K562 (cell line): Measurements from ENCODE around the gene CCDC93. TPM values are rescaled to one million over a fixed set of nuclear protein-coding genes. Genes with fewer than 3 reads are reported as not detected.
A peak's percentile ranks its signal among the peaks of the same experiment; 100 is the strongest.

ENCODE experiments used
- ATAC-seq: fragments of 200-7000 bp; cut with Tn5 transposase; 3 replicates; pipeline ENCODE4 v1.9.1; 2020; ENCODE audit warnings: moderate library complexity
- BruUV-seq: library from RNA; stranded (reverse); fragments of 400-500 nt; replicated peaks from 2 replicates; lab custom pipeline; 2021; lab: Mats Ljungman, UMichigan
- CTCF ChIA-PET: fragments of 300-600 bp; formaldehyde crosslinking; extraction: SDS; loops from one replicate; lab custom pipeline; 2021; ENCODE audit warnings: low intra/inter-chr PET ratio; lab: Yijun Ruan, JAX
- POLR2A ChIA-PET: fragments of 300-600, 350-650 bp; sonication (Branson Sonifier 250); formaldehyde crosslinking; extraction: SDS; loops from one replicate; lab custom pipeline; 2021; ENCODE audit warnings: antibody characterized with exemption, inconsistent platforms; lab: Yijun Ruan, JAX
- DNase-seq, 4 experiments: peaks; one replicate each; pipeline versions ENCODE4 v3.0.0 to v3.0.0-alpha.2; 2011 to 2018; ENCODE audit warnings: low spot score in 3 of 4, mixed read lengths in 3 of 4; ENCODE audit errors: extremely low read depth in 1 of 4
- FAIRE-seq: peaks from 2 replicates; lab custom pipeline; 2011; peaks lifted over from hg19 to GRCh38; lab: Jason Lieb, UNC
- H2AFZ ChIP-seq: 2 replicates; pipeline ENCODE4 v1.6.0; 2011; ENCODE audit warnings: low read depth, low read length, control low read depth, inconsistent platforms
- H3K27ac ChIP-seq: fragments of 200-600 bp; 3 replicates; pipeline ENCODE4 v1.8.0; 2011; ENCODE audit warnings: low read depth, mild to moderate bottlenecking, control low read depth, inconsistent platforms, low read length, moderate library complexity, mixed read lengths; ENCODE audit errors: extremely low read depth
- H3K27me3 ChIP-seq, 2 experiments: fragments of 300-600 bp in 1 of 2; 2 replicates in 1 of 2; 3 replicates in 1 of 2; pipeline versions ENCODE4 v1.6.0 to v1.8.0; 2011; ENCODE audit warnings: inconsistent platforms in 2 of 2, low read length in 2 of 2, mild to moderate bottlenecking in 1 of 2, mixed read lengths in 1 of 2, moderate library complexity in 1 of 2; ENCODE audit not compliant: control insufficient read depth in 2 of 2, insufficient read depth in 2 of 2
- H3K36me3 ChIP-seq: fragments of 300-600 bp; 3 replicates; pipeline ENCODE4 v1.8.0; 2011; ENCODE audit warnings: mild to moderate bottlenecking, low read length, inconsistent platforms; ENCODE audit not compliant: control insufficient read depth, insufficient read depth
- H3K4me1 ChIP-seq, 2 experiments: fragments of 200-600 bp in 1 of 2; replicated peaks in 1 of 2; 2 replicates in 1 of 2; 3 replicates in 1 of 2; pipeline versions ENCODE4 v1.5.1 to v1.8.0; 2011; ENCODE audit warnings: inconsistent platforms in 2 of 2, low read length in 2 of 2, mild to moderate bottlenecking in 1 of 2, mixed read lengths in 1 of 2, moderate library complexity in 1 of 2; ENCODE audit not compliant: control insufficient read depth in 2 of 2, insufficient read depth in 2 of 2
- H3K4me2 ChIP-seq: 2 replicates; pipeline ENCODE4 v1.6.1; 2011; ENCODE audit warnings: low read length, control low read depth, inconsistent platforms, mixed read lengths; ENCODE audit not compliant: insufficient read depth
- H3K4me3 ChIP-seq: fragments of 200-600 bp; sonication (generic), shearing (Covaris generic); 2 replicates; pipeline ENCODE4 v1.5.1; 2016; ENCODE audit warnings: control low read depth, inconsistent platforms
- H3K79me2 ChIP-seq: fragments of 200-600 bp; 3 replicates; pipeline ENCODE4 v1.8.0; 2011; ENCODE audit warnings: low read length, inconsistent platforms; ENCODE audit not compliant: control insufficient read depth, insufficient read depth
- H3K9ac ChIP-seq, 2 experiments: 2 replicates each; pipeline versions ENCODE4 v1.6.0 to v1.6.1; 2011; ENCODE audit warnings: low read depth in 2 of 2, low read length in 2 of 2, control low read depth in 1 of 2, inconsistent platforms in 1 of 2, mild to moderate bottlenecking in 1 of 2, mixed read lengths in 1 of 2; ENCODE audit not compliant: insufficient read depth in 1 of 2
- H3K9me1 ChIP-seq: one replicate; pipeline ENCODE4 v1.6.0; 2011; ENCODE audit warnings: inconsistent platforms, mild to moderate bottlenecking, low read length, moderate library complexity; ENCODE audit not compliant: control insufficient read depth, insufficient read depth
- H3K9me3 ChIP-seq: replicated peaks from 2 replicates; pipeline ENCODE4 v1.5.1; 2011; ENCODE audit warnings: low read depth, low read length, inconsistent platforms; ENCODE audit not compliant: control insufficient read depth, insufficient read depth
- H4K20me1 ChIP-seq: replicated peaks from 2 replicates; pipeline ENCODE4 v1.6.1; 2011; ENCODE audit warnings: low read length, inconsistent platforms, mixed read lengths; ENCODE audit not compliant: control insufficient read depth, insufficient read depth
- ATF1 ChIP-seq, 2 experiments: fragments of 450-650 bp in 1 of 2; IDR thresholded peaks; 2 replicates each; pipeline ENCODE4 v1.6.1; 2016; ENCODE audit warnings: missing compliant biosample characterization in 1 of 2, missing genetic modification characterization in 1 of 2
- CBX5 ChIP-seq: IDR thresholded peaks from 2 replicates; pipeline ENCODE4 v1.6.1; 2014; ENCODE audit warnings: low read depth, borderline replicate concordance
- E2F5 ChIP-seq: sonication (generic); formaldehyde crosslinking; IDR thresholded peaks from 2 replicates; pipeline ENCODE4 v1.8.0; 2022; ENCODE audit warnings: mild to moderate bottlenecking, missing genetic modification reagents
- GTF2A2 ChIP-seq: IDR thresholded peaks from 2 replicates; pipeline ENCODE4 v1.6.1; 2016; ENCODE audit warnings: mild to moderate bottlenecking, missing genetic modification characterization, missing compliant biosample characterization
- PHTF2 ChIP-seq: fragments of 250-450 bp; sonication (Bioruptor Pico); IDR thresholded peaks from 2 replicates; pipeline ENCODE4 v1.5.0; 2021; ENCODE audit warnings: mild to moderate bottlenecking
- SMARCA4 ChIP-seq: fragments of 450-650 bp; IDR thresholded peaks from 2 replicates; pipeline ENCODE4 v1.6.1; 2016
- SPI1 ChIP-seq: IDR thresholded peaks from 2 replicates; pipeline ENCODE4 v1.6.1; 2011; ENCODE audit warnings: low read depth, low read length, control low read depth, borderline replicate concordance
- TBP ChIP-seq: optimal IDR thresholded peaks from 2 replicates; pipeline ENCODE3; 2011; ENCODE audit warnings: low read depth, low read length, improper control_type of control experiment
- ZBTB7A ChIP-seq: IDR thresholded peaks from 2 replicates; pipeline ENCODE4 v1.6.1; 2011; ENCODE audit warnings: low read depth, mild to moderate bottlenecking, low read length, moderate library complexity, borderline replicate concordance; ENCODE audit not compliant: control insufficient read depth
- ZBTB8A ChIP-seq: fragments of 450-650 bp; IDR thresholded peaks from 2 replicates; pipeline ENCODE4 v1.6.1; 2018; ENCODE audit warnings: mild to moderate bottlenecking, moderate library complexity; ENCODE audit not compliant: partially characterized antibody
- ZNF263 ChIP-seq: sonication (generic); formaldehyde crosslinking; IDR thresholded peaks from 2 replicates; pipeline ENCODE4 v1.8.0; 2022; ENCODE audit warnings: mild to moderate bottlenecking, missing genetic modification reagents, borderline replicate concordance
- ZNF507 ChIP-seq: conservative IDR thresholded peaks from 2 replicates; pipeline ENCODE4 v1.6.1; 2017; ENCODE audit warnings: missing genetic modification characterization, missing compliant biosample characterization
- ZNF707 ChIP-seq: fragments of 250-450 bp; sonication (Bioruptor Pico); conservative IDR thresholded peaks from 2 replicates; pipeline ENCODE4 v1.8.0; 2022; ENCODE audit warnings: inconsistent platforms, mild to moderate bottlenecking, moderate library complexity
- WGBS: fragments of 100-300 bp; shearing (Covaris generic); methylation state at CpG from one replicate; pipeline ENCODE4 v1.1.6; 2016; ENCODE audit warnings: low coverage, mixed read lengths; ENCODE audit not compliant: insufficient coverage; ENCODE audit errors: missing lambda C conversion rate; 5-methylcytosine and 5-hydroxymethylcytosine counted together
- in situ Hi-C: fragments of 300-500 bp; cut with MboI; formaldehyde crosslinking; loops from 4 replicates; pipeline ENCODE4 v1.15.0; 2018; ENCODE audit warnings: inconsistent platforms, mixed read lengths
- intact Hi-C: fragments of 100-400 bp; cut with micrococcal nuclease; formaldehyde crosslinking; loops from 2 replicates; pipeline ENCODE4 v1.14.2; 2022
- polyA plus RNA-seq, 8 experiments: library from polyadenylated mRNA; depleted of rRNA in 4 of 8; stranded (reverse) in 5 of 8; unstranded in 3 of 8; fragments of >200 nt; fragmentation: Nextera tagmentation in 2 of 8; fragmentation: Illumina TruSeq in 1 of 8; extraction: Ambion mirVana in 2 of 8; extraction: Trizol in 1 of 8; gene quantifications; 2 replicates each; pipeline versions ENCODE4 v1.2.1 to v1.2.3, GENCODE V29; 2011 to 2014; ENCODE audit warnings: inconsistent platforms in 1 of 8, missing spikeins in 1 of 8
- total RNA-seq, 7 experiments: library from RNA; depleted of rRNA in 6 of 7; stranded (reverse); fragments of >200 nt in 6 of 7; fragmentation: Illumina TruSeq in 2 of 7; extraction: Trizol in 2 of 7; gene quantifications; 2 replicates each; pipeline versions ENCODE4 v1.2.1 to v1.2.3, GENCODE V29; 2011 to 2021; ENCODE audit warnings: low replicate concordance in 1 of 7
- TF ChIP-seq, protein P1 (sequence below): fragments of 250-450 bp; sonication (Bioruptor Pico); IDR thresholded peaks from 2 replicates; pipeline ENCODE4 v1.5.0; 2021; ENCODE audit warnings: mild to moderate bottlenecking, borderline replicate concordance

Gene CCDC93
- total and polyA plus RNA-seq, 9 of the 15 experiments (the other 6 are each of a cell fraction or from before 2014, with no cell fraction given): 3.3 to 19.3 (median 12.4) TPM

GRCh38 chr2:117972476-117973123 is 41.3 kb downstream of the CCDC93 start:
- in situ Hi-C loops: no loop called here
- Histone ChIP-seq H3K9ac (no peak overlapping the region), H3K9me1 (no peaks in the 10 kb centered on the region), H3K36me3 (peaks cover 61% of the 10 kb centered on the region), H4K20me1 (no peaks in the 10 kb centered on the region), H3K27me3 (no peaks in the 10 kb centered on the region), H3K9me3 (no peaks in the 10 kb centered on the region), H3K4me3 (no peak overlapping the region), H3K4me2 (no peak overlapping the region), H3K27ac (no peak overlapping the region), H3K4me1 (no peaks in the 10 kb centered on the region), H3K79me2 (no peaks in the 10 kb centered on the region)
- CTCF ChIA-PET: no interaction called here
- DNase-seq: no peak
- WGBS: 63% methylated on average over 6 of the region's 6 CpGs
- no TSS peak for BruUV-seq
- ATAC-seq: no peak
- POLR2A ChIA-PET: no interaction called here
- intact Hi-C loops: no loop called here
- no peak for FAIRE-seq
- TF ChIP-seq ZNF263: peak; percentile 43
- no peak for TF ChIP-seq PHTF2 (CRISPR knock-in tag)
- TF ChIP-seq, all 486 proteins: peak for 1
- no peak overlapping the region for H2AFZ ChIP-seq

DNA sequence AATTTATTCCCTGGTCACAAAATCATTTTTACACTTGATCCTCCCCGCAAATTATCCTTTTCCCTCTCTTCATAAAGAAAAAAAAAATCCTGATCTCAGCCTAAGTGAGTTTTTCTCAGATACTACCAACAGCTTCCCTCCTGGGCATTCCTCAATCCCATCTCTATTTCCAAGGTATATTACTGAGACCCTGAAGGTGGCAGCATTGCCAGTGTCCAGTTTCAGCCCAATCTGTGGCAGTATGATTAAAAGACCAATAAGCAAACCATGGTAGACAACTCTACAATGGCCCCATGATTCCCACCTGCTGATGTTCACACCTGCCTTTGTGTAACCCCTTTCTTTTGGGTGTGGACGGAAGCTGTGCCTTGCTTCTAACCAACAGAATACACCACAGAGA is 45.1 kb downstream of the CCDC93 start:
- ChIA-PET CTCF (no interaction called here), POLR2A (interaction anchor here (0.6 kb wide), 1 partner anchor 11 kb away, joined by 3 read pairs; no protein-coding TSS in a partner anchor)
- no peaks in the 10 kb centered on the region for H3K27me3 ChIP-seq
- H3K9me3 ChIP-seq: no peaks in the 10 kb centered on the region
- in situ Hi-C loops (no loop called here), intact Hi-C loops (no loop called here)
- H2AFZ ChIP-seq: no peak overlapping the region
- no peak for ATAC-seq
- BruUV-seq: no TSS peak
- H3K9ac ChIP-seq: no peak overlapping the region
- H3K4me2 ChIP-seq: no peak overlapping the region
- no peaks in the 10 kb centered on the region for H3K79me2 ChIP-seq
- DNase-seq: no peak
- no peaks in the 10 kb centered on the region for H4K20me1 ChIP-seq
- peaks cover 46% of the 10 kb centered on the region for H3K36me3 ChIP-seq
- FAIRE-seq: no peak
- WGBS: 100% methylated on average over 2 of the region's 2 CpGs
- TF ChIP-seq CBX5 (no peak), SMARCA4 (no peak), SPI1 (no peak), ZNF507 (tag) (no peak), GTF2A2 (no peak), E2F5 (CRISPR knock-in tag) (no peak), ZBTB8A (no peak), ZNF707 (no peak), ZBTB7A (no peak), TBP (no peak), ATF1 (CRISPR knock-in tag; IDR thresholded peaks at IDR 0.05) (no peak), ATF1 (tag; IDR thresholded peaks at IDR 0.05) (no peak)
- TF ChIP-seq, protein P1, sequence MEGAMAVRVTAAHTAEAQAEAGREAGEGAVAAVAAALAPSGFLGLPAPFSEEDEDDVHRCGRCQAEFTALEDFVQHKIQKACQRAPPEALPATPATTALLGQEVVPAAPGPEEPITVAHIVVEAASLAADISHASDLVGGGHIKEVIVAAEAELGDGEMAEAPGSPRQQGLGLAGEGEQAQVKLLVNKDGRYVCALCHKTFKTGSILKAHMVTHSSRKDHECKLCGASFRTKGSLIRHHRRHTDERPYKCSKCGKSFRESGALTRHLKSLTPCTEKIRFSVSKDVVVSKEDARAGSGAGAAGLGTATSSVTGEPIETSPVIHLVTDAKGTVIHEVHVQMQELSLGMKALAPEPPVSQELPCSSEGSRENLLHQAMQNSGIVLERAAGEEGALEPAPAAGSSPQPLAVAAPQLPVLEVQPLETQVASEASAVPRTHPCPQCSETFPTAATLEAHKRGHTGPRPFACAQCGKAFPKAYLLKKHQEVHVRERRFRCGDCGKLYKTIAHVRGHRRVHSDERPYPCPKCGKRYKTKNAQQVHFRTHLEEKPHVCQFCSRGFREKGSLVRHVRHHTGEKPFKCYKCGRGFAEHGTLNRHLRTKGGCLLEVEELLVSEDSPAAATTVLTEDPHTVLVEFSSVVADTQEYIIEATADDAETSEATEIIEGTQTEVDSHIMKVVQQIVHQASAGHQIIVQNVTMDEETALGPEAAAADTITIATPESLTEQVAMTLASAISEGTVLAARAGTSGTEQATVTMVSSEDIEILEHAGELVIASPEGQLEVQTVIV (CRISPR knock-in tag): no peak
- TF ChIP-seq, all 486 proteins: peak for 0
- H3K4me1 ChIP-seq: no peaks in the 10 kb centered on the region
- H3K4me3 ChIP-seq: no peak overlapping the region
- no peaks in the 10 kb centered on the region for H3K9me1 ChIP-seq
- no peak overlapping the region for H3K27ac ChIP-seq
